ENCODE results near the gene TSPEAR.

- TF ChIP-seq SIN3A (IDR thresholded peaks at IDR 0.05; ENCODE audit: borderline replicate concordance, insufficient read depth, low read length) (no peak), POLR2AphosphoS5 (IDR thresholded peaks at IDR 0.05; ENCODE audit: low read depth, low read length) (no peak), TAF1 (IDR thresholded peaks at IDR 0.05; ENCODE audit: borderline replicate concordance, insufficient read depth, low read length) (no peak), REST (IDR thresholded peaks at IDR 0.05; ENCODE audit: insufficient read depth in 1 of 2, low read depth in 2 of 2, low read length in 2 of 2) (no peak)
Observed at GRCh38 chr21:44505673-44506278, 205.6 kb downstream of the TSPEAR start.

Measured in PFSK-1 (cell line).